AG08395 (cell line): ENCODE data around the gene LIAS.
"Not testable (repeated sequence)": the region's sequence is repeated elsewhere in the genome, so short reads cannot be mapped to it uniquely, and the experiment has no call there.

ENCODE experiments used
- DNase-seq: peaks from one replicate; pipeline ENCODE4 v3.0.0; 2012; ENCODE audit warnings: mixed read lengths, low spot score

Gene LIAS

DNA sequence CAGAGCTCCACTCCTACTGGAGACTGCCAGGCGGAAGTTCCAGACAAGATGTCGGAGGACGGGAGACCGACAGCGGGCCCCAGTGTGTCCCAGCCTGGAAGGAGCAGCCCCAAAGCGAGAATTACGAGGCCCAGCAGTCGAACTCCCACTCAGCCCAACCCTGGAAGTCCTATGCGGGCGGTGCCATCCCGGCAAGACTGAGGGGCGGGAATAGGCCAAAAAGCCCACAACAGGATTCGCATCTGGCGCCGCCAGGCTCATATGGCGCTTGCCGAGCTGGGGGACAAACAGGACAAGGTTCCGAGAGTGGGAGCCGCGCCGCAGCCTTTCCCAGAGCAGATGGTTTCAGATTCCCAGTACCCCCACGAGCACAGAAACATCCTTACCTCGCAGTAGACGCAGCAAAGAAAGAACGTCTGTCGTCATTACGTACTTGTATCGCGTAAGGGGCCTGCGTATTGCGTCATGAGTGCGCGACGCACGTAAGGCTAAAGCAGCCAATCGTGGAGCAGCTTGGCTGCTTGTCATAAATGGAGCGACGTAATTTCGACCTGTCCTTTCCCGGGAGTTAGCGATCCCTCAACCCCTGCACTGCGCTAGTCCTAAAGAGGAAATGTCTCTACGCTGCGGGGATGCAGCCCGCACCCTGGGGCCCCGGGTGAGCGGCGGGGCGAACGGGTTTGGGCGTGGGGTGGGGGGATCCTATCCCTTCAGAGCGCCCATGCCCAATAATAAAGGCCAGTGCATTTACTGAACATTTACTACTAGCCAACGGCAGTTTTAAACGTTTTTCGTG is at the start of gene LIAS, which contains the start of gene RPL9:
Gene LIAS, plus strand, starts transcription at position 552 of the 796 bp plus-strand sequence. Its CDS starts 62 bp downstream, at position 614.
Gene RPL9, minus strand, starts transcription at position 418 of the 796 bp plus-strand sequence. CDS start 483 bp downstream, outside the sequence.
- peak; percentile 98 for DNase-seq

- no peak for DNase-seq
Measured at GRCh38 chr4:39410415-39410814, 48.4 kb upstream of the LIAS start.

GRCh38 chr4:39411561-39411960 is 47.3 kb upstream of the LIAS start:
- not testable (repeated sequence) for DNase-seq

DNA sequence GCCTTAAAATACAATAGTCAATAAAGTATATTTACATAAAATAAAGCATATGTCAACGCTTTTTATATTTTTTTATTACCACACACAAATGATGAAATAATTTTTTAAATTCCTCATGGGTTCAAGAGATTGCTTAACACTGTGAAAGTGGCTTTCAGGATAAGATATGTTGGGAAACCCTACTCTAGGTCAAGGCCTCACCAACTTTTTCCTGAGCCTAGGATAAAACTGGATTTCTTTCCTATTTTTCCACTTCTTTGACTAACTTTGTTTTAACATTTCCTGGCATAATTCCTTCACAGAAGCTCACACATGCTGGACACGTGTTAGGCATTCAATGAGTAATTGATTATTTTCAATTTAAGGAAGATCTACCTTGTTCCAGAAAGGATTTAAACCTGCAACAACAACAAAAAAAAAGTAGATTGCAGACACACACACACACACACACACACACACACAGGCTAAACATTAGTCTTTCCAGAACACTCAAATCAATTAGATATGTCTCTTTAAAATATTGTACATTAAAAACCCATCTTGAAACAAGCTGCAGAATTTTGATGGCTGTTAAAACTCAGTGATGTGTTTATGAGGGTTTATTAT is 43.1 kb upstream of the LIAS start:
- no peak for DNase-seq

DNA sequence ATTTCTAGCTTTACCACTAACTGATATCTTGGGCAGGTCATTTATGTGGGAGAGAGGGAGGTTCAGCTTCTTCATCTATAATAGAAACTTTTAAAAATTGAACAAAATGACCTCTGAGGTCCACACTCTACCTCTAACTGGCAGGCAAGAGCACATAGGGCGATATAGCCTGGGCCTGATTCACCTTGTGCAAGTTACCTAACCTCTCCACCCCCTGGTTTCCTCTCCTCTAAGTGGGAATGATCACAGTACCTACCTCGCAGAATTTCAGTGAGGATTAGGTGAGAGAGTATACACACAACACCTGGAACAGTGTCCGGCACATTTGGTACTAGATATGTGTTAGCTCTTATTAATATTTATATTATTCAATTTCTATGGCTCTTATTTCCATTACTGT is 36.6 kb upstream of the LIAS start:
- no peak for DNase-seq

DNA sequence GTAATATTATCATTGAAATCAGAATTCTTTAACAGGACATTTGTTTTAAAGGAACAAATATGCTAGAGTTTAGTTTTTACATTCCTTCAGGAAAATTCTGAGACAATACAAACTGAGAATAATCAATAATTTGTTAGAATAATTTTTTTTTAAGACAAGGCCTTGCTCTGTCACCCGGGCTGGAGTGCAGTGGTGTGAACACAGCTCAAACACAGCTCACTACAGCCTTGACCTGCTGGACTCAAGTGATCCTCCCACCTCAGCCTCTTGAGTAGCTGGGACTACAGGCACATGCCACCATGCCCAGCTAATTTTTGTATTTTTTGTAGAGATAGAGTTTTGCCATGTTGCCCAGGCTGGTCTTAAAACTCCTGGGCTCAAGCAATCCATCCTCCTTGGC is 33.6 kb upstream of the LIAS start:
- DNase-seq, result not testable (repeated sequence)

DNA sequence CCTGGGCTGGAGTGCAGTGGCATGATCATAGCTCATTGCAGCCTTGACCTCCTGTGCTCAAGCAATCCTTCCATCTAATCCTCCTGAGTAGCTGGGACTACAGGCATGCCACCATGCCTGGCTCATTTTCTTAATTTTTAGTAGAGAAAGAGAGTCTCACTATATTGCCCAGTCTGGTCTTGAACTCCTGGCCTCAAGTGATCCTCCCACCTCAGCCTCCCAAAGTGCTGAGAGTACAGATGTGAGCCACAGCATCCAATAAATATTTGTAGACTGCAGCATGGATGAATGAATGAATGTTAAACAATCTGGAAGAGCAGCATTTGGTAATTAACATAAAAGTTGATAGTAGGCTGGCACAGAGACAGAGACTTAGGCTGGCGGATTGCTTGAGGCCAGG is 32.1 kb upstream of the LIAS start:
- DNase-seq, result no peak

- no peak for DNase-seq
Measured at GRCh38 chr4:39427520-39428114, 31.2 kb upstream of the LIAS start.

GRCh38 chr4:39429476-39430334 is 29.2 kb upstream of the LIAS start:
- DNase-seq, result no peak

GRCh38 chr4:39433878-39434492 is 24.9 kb upstream of the LIAS start:
- no peak for DNase-seq

GRCh38 chr4:39435659-39436563 is 22.9 kb upstream of the LIAS start:
- no peak for DNase-seq

- no peak for DNase-seq
Measured at GRCh38 chr4:39441593-39441992, 17.3 kb upstream of the LIAS start.

- no peak for DNase-seq
Measured at GRCh38 chr4:39442998-39443397, 15.9 kb upstream of the LIAS start.

GRCh38 chr4:39446483-39446841 is 12.4 kb upstream of the LIAS start:
- DNase-seq, result no peak

DNA sequence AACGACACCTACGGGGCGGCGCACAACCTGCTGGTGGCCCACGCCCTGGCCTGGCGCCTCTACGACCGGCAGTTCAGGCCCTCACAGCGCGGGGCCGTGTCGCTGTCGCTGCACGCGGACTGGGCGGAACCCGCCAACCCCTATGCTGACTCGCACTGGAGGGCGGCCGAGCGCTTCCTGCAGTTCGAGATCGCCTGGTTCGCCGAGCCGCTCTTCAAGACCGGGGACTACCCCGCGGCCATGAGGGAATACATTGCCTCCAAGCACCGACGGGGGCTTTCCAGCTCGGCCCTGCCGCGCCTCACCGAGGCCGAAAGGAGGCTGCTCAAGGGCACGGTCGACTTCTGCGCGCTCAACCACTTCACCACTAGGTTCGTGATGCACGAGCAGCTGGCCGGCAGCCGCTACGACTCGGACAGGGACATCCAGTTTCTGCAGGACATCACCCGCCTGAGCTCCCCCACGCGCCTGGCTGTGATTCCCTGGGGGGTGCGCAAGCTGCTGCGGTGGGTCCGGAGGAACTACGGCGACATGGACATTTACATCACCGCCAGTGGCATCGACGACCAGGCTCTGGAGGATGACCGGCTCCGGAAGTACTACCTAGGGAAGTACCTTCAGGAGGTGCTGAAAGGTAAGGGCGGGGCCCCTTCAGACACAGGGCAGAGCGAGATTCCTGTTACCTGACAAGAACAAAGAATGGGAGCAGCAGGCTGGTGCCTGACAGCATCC is 11.8 kb upstream of the LIAS start:
- DNase-seq, result peak; percentile 50

GRCh38 chr4:39450618-39451017 is 8.2 kb upstream of the LIAS start:
- no peak for DNase-seq

DNA sequence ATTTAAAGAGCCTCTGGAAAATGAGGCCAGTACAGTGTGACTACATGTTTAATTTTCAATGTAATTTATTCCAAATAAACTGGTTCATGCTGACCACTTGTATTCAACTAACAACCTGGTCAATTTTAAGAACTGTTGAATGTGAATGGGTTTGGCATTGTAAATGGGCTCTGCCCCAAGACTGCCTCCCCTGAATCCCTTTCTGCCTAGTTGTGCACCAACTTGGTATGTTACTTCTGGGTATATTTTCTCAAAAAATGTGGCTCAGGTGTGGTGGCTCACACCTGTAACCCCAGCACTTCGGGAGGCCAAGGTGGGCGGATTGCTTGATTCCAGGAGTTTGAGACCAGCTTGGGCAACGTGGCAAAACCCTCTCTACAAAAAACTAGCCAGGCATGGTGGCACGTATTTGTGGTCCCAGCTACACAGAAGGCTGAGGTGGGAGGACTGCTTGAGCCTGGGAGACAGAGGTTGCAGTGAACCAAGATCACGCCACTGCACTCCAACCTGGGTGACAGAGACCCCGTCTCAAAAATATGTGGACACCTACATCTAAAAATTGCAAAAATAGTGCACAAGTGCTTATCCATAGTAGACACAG is 7.3 kb upstream of the LIAS start:
- no peak for DNase-seq

DNA sequence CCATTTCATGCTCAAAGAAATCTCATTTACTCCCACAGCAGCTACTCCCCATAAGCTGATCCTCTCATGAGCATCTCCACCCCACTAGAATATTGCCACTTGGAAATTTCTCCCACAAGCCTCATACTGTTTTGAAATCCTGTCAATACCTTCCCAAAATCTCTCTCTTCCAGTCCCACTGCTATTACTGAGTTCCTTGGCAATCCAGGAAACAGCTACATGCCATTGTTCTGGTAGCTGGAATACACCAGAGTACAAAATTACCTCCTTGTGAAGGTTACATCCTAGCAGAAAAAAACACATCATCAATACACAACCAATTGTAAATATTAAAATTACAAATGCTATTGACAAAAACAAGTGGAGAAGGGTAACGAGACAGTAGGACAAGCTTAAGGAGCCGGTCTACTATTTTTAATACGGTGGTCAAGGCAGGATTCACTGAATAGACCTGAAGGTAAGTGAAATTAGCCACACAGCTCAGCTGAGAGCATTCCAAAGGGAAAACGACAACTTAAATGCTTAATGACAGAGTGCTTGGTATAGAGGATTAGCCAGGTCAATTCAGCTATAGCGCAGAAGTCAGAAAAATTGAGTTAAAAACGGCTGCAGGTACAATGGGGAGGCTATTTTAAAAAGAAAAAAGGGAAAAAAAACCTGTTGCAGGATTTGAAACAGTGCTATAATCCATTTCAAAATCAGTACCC is 6.5 kb upstream of the LIAS start:
- no peak for DNase-seq
